Ramos (cell line): Measurements from ENCODE around the gene UPB1.

ENCODE experiments used
- in situ Hi-C: fragments of 300-500 bp; cut with MboI; formaldehyde crosslinking; loops from one replicate; pipeline ENCODE4 v1.14.3; 2022; ENCODE audit warnings: low sequenced_read_pairs; ENCODE audit not compliant: unreplicated experiment

Gene UPB1

DNA sequence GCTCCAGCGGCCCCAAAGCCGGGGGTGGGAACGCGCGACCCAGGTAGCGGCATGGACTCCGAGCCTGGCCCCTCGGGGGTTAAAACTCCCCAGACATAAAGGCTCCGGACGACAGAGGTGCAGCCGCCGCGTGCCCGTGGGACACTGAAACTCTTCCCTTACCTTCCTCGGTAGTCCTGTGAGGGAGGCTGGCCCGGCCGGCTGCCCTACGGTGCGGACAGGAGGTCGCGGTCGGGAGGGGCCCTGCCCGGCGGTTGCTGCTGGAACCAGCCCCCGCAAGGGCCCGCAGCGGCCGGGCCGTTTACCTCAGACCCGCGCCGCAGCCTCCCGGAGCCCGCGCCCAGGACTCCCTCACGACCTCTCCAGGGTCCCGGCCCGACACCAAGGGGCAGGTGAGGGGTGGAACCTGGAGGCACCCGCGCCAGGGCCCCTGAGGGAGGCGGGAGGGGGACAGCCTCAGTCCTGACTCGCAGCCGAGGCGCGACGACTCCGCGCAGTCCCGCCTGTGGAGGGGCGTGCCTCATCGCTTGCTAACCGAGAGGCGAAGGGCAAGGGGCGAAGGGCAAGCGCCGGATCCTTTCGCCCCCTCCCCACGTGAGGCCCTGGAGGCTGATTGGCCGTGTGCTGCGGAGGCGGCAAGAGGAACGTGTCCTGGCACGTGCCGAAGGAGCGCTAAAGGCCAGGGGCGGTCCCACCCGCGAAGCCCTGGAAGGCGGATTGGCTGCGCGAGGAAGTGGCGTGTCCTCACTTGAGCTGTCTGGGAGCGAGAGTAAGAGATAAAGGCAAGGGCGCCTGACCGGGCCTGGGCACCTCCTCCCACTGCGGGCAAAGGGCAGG lies at the start of gene UPB1:
UPB1 (plus strand) TSS at position 805 of the 837 bp plus-strand sequence. CDS start 72 bp downstream, outside the sequence.
- in situ Hi-C loops = no loop called here

DNA sequence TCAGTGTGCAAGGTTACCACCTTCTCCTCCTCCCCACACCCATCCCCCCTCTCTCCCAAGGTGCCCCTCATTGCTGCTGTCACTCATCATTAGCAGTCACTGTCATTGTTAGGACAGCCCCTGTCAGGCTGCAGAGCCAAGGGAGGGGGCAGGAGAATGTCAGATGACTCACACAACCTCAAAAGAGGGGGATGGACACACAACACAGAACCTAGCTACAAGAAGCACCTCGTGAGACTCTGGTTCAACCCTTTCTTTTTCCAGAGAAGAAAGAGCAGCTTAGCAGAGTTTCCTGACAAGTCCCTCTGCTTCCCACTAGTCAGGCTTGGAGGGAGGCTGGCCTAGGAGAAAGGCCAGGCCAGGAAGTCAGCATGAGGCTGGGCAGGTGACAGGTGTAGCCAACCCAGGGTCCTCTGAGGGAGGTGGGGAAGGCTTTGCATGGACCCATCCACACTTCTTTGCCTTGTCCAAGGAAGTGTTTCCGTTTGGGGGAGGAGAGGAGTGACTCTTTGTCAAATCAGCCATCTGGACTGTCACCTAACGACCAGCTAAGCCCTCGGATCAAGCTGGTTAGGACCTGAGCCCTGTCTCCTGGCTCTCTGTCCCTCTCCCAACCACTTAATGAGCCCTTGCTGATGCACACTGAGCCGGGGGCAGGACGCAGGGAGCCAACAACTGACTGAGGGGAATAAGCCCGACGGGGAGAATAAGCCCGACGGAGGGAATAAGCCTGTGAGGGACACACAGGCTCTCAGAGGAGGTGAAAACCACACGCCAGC lies 49.5 kb upstream of the UPB1 start:
- in situ Hi-C loops = no loop called here

DNA sequence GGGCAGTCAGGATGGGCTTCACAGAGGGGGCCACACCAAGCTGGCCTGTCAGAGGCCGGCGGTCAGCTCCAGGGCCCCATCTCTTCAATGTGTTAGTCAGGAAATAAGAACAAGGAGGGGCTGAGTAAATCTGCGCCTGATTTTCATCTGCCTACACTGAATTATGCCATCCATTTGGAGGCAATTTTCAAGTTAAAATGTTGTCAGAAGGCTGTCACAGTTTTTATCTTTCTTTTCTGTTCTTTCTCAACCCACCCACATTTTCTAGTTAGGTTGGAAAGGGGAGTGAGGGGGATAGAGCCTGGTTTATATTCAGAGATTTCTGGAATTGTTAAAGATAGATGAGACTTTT lies 48.9 kb upstream of the UPB1 start:
- in situ Hi-C loops = no loop called here

DNA sequence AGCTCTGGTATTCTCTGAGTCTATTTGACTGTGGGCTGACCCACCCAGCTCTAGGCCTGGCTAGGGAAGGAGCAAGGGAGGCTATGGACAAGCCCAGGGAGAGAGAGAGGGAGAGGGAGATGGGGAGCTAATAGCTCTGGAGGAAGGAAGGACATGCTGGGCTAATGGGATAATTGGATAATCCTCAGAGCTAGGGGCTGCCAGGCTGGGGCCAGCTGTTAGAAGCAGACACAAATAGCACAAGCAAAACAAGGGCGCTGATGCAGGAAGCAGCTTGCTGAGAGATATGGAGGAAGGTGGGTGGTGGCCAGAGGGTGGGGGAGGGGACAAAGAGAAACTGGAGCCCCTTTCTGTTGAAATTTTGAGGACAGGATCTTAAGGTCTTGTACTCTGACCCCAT lies 44.5 kb upstream of the UPB1 start:
- in situ Hi-C loops = no loop called here

DNA sequence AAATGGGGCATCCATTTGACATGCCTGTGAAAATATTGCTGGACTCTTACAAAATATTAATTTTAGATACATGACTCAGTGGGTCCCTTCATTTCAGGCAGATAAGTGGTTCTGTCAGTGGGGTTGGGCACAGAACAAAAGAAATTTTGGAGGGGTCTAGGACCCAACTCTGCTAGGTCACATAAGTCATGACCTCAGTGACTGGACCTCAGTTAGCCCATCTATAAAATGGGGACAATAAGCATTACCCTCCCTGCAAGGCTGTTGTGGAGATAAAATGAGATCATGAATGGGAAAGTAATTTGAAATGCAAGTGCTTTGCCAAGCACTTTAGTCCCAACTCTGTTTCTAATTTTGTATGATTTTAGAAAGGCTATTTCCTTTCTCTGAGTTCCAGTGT lies 44.0 kb upstream of the UPB1 start:
- in situ Hi-C loops = no loop called here

DNA sequence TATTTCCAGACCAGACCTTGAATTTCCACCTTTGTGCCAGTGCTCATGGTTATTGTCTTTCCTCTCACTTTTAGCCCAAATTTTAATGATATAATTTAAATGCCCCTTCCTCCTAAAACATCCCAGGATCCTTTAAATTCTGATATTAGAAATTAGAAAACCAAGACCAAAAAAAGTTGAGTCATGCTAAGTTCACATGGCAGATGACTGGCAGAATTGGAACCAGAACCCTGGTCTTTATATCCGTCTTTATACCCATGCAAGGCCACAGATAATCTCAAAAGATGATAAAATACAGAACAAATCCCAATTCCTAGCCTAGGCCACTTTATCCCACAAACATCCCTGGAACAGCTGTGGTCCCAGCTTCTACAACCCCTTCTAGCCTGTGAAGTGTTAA lies 41.3 kb upstream of the UPB1 start:
- in situ Hi-C loops = no loop called here

DNA sequence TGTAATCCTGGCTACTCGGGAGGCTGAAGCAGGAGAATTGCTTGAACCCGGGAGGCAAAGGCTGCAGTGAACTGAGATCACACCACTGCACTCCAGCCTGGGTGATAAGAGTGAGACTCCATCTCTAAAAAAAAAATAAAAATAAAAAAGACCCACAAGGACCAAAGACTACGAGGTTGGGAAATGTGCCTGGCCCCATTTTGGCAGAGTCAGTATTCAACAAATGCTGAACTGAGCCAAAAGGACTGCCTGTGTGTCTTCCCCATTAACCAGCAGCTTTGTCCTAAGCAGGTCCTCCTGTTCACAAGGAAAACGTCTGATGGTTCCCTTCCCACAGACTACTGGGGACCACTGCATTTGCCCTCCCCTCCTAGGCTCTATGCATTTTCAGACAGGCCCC lies 40.1 kb upstream of the UPB1 start:
- in situ Hi-C loops = no loop called here

DNA sequence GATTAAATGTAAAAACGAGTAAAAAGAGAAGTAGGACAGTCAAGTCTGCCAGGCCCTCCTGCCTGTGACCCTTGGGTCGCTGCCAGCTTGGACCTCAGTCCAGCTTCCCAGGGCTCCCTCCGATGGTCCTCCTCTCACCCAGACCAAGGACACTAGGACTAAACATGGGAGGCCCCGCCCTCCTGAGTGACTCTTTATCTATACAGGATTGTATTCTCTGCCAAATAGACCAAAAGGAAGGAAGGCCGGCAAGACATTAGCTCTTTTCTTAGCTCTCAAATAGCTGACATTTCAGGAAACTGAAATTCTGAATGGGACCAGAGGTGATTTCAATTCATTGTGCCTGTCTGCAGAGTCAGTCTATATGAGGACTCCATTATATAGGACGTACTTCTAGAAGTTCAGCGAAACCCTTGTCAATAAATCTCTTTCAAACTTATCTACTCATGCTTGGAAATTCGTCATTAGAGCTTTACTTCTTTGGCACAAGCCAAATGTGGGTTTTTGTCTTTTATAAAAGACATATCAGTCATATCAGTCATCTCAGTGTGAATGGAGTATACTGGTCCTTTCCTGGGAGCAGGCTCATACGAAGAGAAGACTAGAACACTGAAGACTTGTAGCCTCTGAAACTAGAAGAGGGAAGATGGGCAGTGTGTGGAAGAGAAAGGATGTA lies 39.2 kb upstream of the UPB1 start:
- in situ Hi-C loops = no loop called here

DNA sequence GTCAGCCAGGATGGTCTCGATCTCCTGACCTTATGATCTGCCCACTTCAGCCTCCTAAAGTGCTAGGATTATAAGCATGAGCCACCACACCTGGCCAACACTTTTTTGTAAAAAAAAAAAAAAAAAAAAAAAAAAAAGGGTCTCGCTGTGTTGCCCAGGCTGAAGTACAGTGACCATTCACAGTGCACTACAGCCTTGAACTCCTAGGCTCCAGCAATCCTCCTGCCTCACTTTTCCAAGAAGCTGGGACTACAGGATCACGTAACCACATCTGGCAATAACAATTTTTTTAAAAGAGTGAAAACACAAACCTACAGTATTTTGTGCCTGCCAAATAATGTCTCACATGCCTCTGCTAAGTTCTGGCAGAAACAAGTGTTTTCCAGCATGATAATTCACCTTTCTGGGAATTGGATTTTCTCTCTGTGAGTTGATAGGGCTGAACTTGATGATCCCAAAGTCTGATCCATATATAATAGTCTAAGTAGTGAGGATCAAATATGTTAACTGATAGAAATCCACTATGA lies 37.2 kb upstream of the UPB1 start:
- in situ Hi-C loops = no loop called here

DNA sequence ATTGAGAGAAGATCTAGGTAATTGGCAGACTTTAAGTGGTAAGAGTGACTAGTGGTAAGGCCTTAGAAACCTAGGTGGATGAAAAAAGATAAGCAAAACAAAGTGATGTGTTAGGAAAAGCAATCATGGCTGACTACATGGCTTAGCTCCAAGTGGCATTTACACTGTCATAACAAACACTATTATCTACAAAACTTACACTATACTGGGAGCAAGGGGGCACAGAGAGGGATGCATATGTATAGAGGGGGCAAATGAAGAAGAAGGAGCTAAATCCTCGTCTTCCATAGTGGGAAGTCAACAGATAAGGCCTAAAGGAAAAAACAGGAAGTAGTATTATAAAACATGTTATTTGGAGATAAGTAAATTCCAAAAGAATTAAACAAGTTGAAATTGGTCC lies 35.2 kb upstream of the UPB1 start:
- in situ Hi-C loops = no loop called here

DNA sequence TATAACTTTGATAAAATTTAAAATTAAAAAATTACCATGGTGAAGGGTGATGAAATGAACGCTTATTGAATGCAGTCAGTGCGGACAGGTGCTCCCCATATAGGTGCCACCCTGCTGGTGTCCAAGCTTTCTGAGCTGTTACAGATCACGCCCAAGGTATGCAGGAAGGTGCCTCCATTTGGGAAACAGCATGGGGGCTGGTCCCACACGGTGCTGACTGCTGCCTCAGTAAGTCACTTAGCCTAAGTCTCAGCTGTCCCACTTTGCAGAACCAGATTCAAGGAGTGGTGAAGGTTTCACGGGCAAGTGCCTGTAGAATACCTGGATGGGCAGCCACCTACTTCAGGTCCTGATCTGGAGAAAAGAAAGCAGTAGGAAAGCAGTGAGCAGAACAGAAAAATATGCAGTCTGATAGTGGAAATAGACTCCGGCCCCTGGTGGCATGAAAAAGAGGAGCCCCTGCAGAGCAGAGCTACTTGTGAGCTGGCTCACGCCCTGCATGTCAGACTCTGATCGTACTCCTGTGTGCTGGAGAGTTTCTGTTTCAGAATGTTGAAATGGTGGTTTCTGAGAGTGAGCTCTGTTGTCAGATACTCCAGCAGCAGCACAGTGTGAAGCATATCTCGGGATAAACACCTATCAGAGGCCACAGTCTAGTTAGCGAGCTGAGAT lies 34.6 kb upstream of the UPB1 start:
- in situ Hi-C loops = no loop called here

DNA sequence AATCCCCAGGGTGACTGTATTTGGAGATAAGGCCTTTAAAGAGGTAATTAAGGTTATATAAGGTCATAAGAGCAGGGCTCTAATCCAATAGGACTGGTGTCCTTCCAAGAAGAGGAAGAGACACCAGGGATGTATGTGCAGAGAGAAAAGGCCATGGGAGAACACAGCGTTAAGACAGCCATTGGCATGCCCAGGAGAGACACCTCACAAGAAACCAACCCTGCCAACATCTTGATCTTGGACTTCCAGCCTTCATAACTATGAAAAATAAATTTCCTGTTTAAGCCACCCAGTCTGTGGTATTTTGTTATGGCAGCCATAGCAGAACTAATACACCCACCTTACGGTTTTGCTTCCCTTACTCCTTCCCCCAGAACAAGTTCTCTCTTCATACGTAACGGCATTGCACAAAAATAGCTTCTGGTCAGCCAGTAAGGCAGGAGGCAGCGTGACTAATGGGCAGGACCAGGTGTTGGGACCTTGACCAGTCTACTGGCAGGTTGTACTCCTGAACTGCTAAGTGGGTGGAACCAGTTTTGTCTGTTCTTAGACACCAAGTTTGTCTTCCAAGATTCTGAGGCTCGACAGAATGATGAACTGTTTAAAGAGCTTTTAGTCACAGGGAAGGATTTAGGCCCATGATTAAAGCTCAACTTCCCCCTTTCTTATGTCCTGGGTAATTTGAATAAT lies 31.9 kb upstream of the UPB1 start:
- in situ Hi-C loops = no loop called here

DNA sequence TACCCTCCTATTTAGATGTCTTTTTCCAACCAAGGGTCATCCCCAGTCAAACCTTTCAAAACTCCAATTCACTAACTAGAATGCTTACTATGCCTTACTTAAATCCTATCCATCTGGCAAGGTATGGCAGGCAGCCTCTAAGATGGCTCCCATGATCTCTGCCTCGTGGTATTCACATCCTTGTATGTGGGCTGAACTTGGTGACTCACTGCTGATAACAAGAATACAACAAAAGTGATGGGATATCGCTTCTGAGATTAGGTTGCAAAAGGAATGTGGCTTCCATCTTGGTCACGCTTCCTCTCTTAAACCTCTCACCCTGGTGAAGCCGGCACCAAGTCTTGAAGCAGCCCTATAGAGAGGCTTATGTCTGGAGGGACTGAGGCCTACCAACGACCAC lies 29.6 kb upstream of the UPB1 start:
- in situ Hi-C loops = no loop called here

DNA sequence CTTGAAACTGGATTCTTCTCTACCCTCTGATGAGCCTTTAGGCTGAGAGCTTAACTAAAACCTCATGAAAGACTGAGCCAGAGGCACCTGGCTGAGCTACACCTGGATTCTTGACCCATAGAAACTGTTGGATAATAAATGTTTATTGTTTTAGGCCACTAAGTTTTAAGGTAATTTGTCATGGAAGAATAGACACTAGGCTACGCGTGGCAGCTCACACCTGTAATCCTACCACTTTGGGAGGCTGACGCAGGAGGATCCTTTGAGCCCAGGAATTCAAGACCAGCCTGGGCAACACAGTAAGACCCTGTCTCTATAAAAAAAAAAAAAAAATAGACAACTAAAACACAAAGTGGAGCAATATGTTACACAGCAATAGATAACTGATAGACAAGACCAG lies 29.2 kb upstream of the UPB1 start:
- in situ Hi-C loops = no loop called here

DNA sequence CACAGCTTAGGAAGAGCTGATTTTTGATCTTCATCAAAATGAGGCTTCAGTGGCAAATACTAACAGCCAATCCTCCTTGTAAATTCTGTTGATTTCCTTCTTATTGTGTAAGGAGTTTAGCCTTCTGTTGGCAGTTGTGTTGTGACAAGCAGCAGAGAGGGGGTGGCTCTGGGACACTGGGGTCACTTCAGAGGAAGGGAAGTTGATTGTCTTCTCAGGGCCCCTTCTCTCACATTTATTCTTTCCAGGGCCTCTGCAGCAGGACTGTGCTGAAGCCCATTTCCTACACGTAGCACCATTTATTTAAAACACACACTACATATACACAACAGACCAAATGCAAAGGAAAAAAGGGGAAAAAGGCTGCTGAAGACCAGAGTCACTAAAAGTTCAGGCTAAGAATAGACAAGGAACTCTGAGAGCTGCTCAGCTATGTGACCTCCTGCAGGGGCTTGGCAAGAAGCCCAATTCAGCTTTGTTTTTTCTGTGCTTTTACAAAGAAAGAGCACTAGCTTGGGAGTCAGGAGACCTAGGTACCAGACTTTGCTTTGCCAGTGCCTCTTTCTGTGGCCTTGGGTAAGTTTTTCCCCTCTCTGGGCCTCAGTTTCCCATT lies 28.3 kb upstream of the UPB1 start:
- in situ Hi-C loops = no loop called here

DNA sequence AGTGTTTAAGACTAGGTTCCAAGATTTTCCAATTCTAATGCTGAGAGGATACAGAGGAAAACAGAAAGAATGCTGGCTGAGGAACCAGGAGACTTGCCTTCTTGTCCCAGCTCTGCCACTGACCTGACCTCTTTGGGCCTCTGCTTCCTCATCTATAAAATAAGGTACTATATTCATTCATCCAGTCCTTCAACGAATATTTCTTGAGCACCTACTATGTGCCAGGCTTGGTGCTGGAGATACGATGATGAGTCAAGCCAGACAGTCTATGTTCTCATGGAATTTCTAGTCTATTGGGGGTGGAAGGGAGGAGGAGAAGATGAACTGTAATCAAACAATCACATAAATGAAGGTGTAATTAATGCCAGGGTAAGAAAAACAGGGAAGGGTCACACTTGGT lies 27.8 kb upstream of the UPB1 start:
- in situ Hi-C loops = no loop called here

DNA sequence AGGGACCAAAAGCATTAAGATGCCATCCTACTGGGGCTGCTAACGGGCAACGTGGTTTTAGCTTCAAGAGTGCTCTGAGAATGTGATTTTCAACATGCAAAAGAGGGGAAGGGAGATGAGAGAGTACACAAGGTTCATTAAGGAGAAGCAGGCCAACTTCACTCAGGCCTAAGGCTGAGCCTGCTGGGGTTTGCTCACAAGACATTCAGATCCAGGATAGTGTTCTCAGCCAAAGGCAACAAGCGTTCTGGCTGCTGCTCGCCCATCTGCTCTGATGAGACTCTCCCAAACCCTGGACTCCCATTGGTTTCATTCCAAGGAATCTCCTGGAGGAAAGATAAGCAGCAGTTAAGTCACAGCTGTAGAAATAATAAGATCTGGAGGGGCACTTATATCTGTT lies 23.6 kb upstream of the UPB1 start:
- in situ Hi-C loops = no loop called here

DNA sequence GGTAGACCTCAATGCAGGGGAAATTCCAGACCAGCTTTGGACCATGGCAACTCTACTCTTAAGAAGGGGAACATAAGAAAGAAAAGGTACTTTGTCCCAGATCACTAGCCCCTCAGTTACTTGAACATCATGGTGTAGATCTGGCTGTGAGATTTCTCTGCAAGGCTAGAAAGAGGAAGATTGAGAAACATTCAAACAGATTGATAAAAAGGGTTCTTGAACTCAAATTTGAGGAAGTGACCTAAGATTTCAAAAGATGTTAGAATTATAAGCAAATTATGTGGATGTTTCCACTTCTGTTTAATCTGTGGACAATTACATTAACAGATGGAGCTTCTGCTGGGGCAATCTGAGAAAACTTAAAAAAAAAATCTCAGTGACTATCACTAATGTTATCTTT lies 21.8 kb upstream of the UPB1 start:
- in situ Hi-C loops = no loop called here

DNA sequence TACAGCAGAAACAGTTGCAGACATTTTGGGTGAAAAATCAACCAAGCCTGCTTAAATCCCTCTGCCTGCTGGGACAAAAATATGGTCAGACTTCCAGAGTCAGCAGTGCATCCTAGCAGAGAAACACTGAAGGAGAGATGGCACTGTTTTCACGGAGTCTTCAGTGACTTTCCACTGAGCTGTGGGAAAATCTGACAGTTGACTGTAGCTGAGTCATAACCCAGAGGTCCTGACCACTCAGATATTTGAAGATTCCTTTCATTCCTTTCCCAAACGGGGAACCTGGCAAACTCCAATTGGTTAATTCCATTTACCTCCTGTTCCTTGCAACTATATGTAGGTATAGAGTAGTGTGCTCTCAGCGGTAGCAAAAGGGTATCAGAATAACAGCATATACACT lies 20.9 kb upstream of the UPB1 start:
- in situ Hi-C loops = no loop called here
